ENCODE results near the gene CLCNKB.

GRCh38 chr1:16050328-16050727 lies 6.7 kb downstream of the CLCNKB start:
- TF ChIP-seq, protein P1, sequence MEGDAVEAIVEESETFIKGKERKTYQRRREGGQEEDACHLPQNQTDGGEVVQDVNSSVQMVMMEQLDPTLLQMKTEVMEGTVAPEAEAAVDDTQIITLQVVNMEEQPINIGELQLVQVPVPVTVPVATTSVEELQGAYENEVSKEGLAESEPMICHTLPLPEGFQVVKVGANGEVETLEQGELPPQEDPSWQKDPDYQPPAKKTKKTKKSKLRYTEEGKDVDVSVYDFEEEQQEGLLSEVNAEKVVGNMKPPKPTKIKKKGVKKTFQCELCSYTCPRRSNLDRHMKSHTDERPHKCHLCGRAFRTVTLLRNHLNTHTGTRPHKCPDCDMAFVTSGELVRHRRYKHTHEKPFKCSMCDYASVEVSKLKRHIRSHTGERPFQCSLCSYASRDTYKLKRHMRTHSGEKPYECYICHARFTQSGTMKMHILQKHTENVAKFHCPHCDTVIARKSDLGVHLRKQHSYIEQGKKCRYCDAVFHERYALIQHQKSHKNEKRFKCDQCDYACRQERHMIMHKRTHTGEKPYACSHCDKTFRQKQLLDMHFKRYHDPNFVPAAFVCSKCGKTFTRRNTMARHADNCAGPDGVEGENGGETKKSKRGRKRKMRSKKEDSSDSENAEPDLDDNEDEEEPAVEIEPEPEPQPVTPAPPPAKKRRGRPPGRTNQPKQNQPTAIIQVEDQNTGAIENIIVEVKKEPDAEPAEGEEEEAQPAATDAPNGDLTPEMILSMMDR (IDR thresholded peaks at IDR 0.05): no peak
- TF ChIP-seq POLR2A (IDR thresholded peaks at IDR 0.05): no peak
